Measurements from ENCODE around the gene ZNF546.

The ZNF546 gene

DNA sequence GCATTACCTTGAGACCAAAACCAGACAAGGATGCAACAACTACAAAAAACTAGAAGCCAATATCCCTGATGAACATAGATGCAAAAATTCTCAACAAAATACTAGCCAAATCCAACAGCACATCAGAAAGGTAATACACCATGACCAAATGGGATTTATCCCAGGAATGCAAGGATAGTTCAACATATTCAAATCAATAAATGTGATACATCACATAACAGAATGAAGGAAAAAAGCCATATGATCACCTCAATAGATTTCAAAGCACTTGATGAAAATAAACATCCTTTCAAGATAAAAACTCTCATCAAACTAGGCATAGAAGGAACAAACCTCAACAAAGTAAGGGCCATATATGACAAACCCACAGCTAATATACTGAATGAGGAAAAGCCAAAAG is 10.2 kb upstream of the ZNF546 start:
- Histone ChIP-seq H3K79me2 (ENCODE audit: insufficient read depth, low read length) (peaks cover 90% of the 10 kb centered on the region), H3K9ac (ENCODE audit: low read length) (no peak overlapping the region), H3K4me2 (ENCODE audit: low read depth, low read length, poor library complexity, severe bottlenecking) (no peak overlapping the region), H3F3A (ENCODE audit: insufficient read depth) (peaks cover 9% of the 10 kb centered on the region), H2AFZ (ENCODE audit: low read depth, low read length, severe bottlenecking) (no peak overlapping the region), H3K9me3 (ENCODE audit: insufficient read depth, low read length) (peaks cover 15% of the 10 kb centered on the region; the same call in 1 of the 2 replicates), H3K27ac (ENCODE audit: low read depth, low read length) (no peak overlapping the region), H4K20me1 (ENCODE audit: low read depth, low read length) (no peaks in the 10 kb centered on the region), H3K36me3 (ENCODE audit: low read length) (peaks cover 21% of the 10 kb centered on the region), H3K27me3 (ENCODE audit: low read length) (no peaks in the 10 kb centered on the region), H3K4me3 (ENCODE audit: insufficient read depth, low read length, poor library complexity, severe bottlenecking) (no peak overlapping the region), H3K9me2 (replicated peaks; ENCODE audit: insufficient read depth, low read length) (no peaks in the 10 kb centered on the region)
- TF ChIP-seq, protein P1, sequence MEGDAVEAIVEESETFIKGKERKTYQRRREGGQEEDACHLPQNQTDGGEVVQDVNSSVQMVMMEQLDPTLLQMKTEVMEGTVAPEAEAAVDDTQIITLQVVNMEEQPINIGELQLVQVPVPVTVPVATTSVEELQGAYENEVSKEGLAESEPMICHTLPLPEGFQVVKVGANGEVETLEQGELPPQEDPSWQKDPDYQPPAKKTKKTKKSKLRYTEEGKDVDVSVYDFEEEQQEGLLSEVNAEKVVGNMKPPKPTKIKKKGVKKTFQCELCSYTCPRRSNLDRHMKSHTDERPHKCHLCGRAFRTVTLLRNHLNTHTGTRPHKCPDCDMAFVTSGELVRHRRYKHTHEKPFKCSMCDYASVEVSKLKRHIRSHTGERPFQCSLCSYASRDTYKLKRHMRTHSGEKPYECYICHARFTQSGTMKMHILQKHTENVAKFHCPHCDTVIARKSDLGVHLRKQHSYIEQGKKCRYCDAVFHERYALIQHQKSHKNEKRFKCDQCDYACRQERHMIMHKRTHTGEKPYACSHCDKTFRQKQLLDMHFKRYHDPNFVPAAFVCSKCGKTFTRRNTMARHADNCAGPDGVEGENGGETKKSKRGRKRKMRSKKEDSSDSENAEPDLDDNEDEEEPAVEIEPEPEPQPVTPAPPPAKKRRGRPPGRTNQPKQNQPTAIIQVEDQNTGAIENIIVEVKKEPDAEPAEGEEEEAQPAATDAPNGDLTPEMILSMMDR (IDR thresholded peaks at IDR 0.05; ENCODE audit: insufficient read depth, low read length, poor library complexity, severe bottlenecking): no peak
- TF ChIP-seq EZH2phosphoT487 (conservative IDR thresholded peaks at IDR 0.05; ENCODE audit: low read length): no peak

DNA sequence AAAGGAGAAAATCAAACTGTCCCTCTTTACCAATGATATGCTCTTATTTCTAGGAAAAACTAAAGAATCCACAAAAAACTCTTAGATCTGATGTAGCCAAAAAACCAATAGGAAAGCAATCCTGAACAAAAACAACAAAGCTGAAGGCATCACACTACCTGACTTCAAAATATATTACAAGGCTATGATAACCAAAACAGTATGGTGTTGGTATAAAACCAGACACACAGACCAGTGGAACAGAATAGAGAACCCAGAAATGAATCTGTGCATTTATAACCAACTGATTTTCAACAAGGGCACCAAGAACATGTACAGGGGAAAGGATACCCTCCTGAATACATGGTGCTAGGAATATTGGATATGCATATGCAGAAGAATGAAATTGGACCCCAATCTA is 9.7 kb upstream of the ZNF546 start:
- Histone ChIP-seq H3K9me2 (replicated peaks; ENCODE audit: insufficient read depth, low read length) (no peaks in the 10 kb centered on the region), H3K4me2 (ENCODE audit: low read depth, low read length, poor library complexity, severe bottlenecking) (no peak overlapping the region), H3K4me3 (ENCODE audit: insufficient read depth, low read length, poor library complexity, severe bottlenecking) (no peak overlapping the region), H3K27me3 (ENCODE audit: low read length) (no peaks in the 10 kb centered on the region), H3K9me3 (ENCODE audit: insufficient read depth, low read length) (peaks cover 15% of the 10 kb centered on the region; the same call in 1 of the 2 replicates), H3K27ac (ENCODE audit: low read depth, low read length) (no peak overlapping the region), H3K36me3 (ENCODE audit: low read length) (peaks cover 19% of the 10 kb centered on the region), H3F3A (ENCODE audit: insufficient read depth) (peaks cover 9% of the 10 kb centered on the region), H4K20me1 (ENCODE audit: low read depth, low read length) (no peaks in the 10 kb centered on the region), H3K9ac (ENCODE audit: low read length) (no peak overlapping the region), H2AFZ (ENCODE audit: low read depth, low read length, severe bottlenecking) (no peak overlapping the region), H3K79me2 (ENCODE audit: insufficient read depth, low read length) (peaks cover 90% of the 10 kb centered on the region)
- TF ChIP-seq EZH2phosphoT487 (conservative IDR thresholded peaks at IDR 0.05; ENCODE audit: low read length): no peak
- TF ChIP-seq, protein P1 (IDR thresholded peaks at IDR 0.05; ENCODE audit: insufficient read depth, low read length, poor library complexity, severe bottlenecking): no peak

DNA sequence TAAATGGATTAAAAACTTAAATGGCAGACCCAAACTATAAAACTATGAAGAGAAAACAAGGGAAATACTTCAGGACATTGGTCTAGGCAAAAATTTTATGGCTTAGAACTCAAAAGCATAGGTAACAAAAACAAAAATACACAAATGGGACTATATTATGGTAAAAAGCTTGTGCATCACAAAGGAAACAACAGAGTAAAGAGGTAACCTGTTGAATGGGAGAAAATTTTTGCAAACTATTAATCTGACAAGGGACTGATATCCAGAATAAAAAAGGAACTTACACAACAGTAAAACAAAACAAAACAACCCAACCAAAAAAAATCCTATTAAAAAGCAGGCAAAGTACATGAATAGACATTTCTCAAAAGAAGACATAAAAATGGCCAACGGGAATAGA is 9.3 kb upstream of the ZNF546 start:
- Histone ChIP-seq H3K9ac (ENCODE audit: low read length) (no peak overlapping the region), H3K27me3 (ENCODE audit: low read length) (no peaks in the 10 kb centered on the region), H3F3A (ENCODE audit: insufficient read depth) (peaks cover 6% of the 10 kb centered on the region), H3K9me2 (replicated peaks; ENCODE audit: insufficient read depth, low read length) (no peaks in the 10 kb centered on the region), H4K20me1 (ENCODE audit: low read depth, low read length) (no peaks in the 10 kb centered on the region), H3K4me2 (ENCODE audit: low read depth, low read length, poor library complexity, severe bottlenecking) (no peak overlapping the region), H3K4me3 (ENCODE audit: insufficient read depth, low read length, poor library complexity, severe bottlenecking) (no peak overlapping the region), H3K79me2 (ENCODE audit: insufficient read depth, low read length) (peaks cover 91% of the 10 kb centered on the region), H2AFZ (ENCODE audit: low read depth, low read length, severe bottlenecking) (no peak overlapping the region), H3K36me3 (ENCODE audit: low read length) (peaks cover 15% of the 10 kb centered on the region), H3K27ac (ENCODE audit: low read depth, low read length) (no peak overlapping the region), H3K9me3 (ENCODE audit: insufficient read depth, low read length) (peaks cover 15% of the 10 kb centered on the region; the same call in 1 of the 2 replicates)
- TF ChIP-seq, protein P1 (IDR thresholded peaks at IDR 0.05; ENCODE audit: insufficient read depth, low read length, poor library complexity, severe bottlenecking): no peak
- no peak for TF ChIP-seq EZH2phosphoT487 (conservative IDR thresholded peaks at IDR 0.05; ENCODE audit: low read length)

All from SU-DHL-6 (cell line).